22Rv1 (cell line): ENCODE data around the gene BHLHE23.

Source experiments
- ZFX ChIP-seq: fragments of 450-650 bp; IDR thresholded peaks from 2 replicates; pipeline ENCODE4 v1.6.1; 2017; ENCODE audit warnings: antibody characterized with exemption, borderline replicate concordance
- TF ChIP-seq, protein P1 (sequence below): fragments of 450-650 bp; IDR thresholded peaks from 2 replicates; pipeline ENCODE4 v1.5.1; 2017; ENCODE audit warnings: mild to moderate bottlenecking

DNA sequence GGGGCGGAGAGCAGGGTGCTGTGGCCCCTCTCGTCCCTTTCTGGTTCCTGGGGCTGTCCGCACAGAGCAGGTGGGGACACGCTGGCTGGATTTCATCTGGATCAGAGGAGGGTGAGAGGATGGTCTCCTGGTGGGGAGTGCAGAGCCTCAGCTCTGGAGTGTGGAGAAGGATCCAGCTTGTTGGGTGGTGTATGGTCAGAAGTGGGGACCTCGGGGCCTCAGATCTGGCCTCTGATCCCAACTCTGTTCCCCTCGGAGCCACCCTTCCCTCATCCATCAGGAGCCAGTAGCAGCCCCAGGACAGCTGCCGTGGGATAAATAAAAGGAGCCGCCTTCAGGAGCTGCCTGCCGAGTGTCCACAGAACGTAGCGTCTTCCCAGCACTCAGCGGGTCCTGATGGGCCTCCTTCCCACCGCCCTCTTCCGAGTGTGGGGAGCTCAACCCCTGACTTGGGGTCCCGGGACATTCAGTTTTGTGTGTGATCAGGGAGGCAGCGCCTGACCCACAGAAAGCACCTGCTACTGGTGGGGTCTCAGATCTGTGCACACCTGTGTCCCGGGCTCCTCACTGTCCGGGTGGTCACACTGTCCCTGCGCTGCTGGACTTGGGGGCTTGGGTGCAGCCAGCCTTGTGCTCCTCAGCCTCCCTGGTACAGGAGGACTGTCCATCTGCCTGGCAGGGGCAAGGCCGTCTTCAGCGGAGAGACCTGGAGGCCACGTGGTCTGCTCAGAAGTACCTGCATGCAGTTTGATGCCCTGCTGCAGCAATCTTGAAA, 25.4 kb upstream of the BHLHE23 start:
- TF ChIP-seq, protein P1, sequence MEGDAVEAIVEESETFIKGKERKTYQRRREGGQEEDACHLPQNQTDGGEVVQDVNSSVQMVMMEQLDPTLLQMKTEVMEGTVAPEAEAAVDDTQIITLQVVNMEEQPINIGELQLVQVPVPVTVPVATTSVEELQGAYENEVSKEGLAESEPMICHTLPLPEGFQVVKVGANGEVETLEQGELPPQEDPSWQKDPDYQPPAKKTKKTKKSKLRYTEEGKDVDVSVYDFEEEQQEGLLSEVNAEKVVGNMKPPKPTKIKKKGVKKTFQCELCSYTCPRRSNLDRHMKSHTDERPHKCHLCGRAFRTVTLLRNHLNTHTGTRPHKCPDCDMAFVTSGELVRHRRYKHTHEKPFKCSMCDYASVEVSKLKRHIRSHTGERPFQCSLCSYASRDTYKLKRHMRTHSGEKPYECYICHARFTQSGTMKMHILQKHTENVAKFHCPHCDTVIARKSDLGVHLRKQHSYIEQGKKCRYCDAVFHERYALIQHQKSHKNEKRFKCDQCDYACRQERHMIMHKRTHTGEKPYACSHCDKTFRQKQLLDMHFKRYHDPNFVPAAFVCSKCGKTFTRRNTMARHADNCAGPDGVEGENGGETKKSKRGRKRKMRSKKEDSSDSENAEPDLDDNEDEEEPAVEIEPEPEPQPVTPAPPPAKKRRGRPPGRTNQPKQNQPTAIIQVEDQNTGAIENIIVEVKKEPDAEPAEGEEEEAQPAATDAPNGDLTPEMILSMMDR: no peak
- no peak for TF ChIP-seq ZFX
